Measurements from ENCODE around the gene ALPL.

ALPL gene

DNA sequence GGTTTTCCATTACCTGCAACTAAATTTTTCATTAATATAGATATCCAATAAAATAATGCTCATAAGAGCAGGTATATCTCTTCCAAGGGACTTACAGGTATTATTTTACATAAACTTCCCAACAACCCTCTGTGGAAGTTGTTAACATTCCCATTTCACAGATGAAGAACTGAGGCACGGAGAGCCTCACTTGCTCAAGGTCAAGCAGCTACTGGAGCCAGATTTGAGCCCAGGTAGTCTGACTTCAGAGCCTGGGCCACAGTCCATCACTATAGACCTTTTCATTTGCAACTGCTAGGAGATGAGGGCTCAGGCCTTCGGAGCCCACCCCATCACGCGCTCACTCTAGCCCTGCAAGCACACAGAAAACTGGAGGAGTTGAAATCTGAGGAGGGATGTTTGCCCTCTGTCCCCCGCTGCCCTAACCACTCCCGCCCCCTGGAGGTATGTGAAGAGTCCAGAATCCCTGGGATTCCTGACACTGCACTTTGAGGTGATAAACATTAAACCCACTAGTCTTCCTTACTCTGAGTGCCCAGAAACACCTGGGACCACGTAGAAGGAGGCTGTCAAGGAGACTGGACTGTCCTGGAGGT, 11.7 kb upstream of the ALPL start:
- no peak for DNase-seq (ENCODE audit: low spot score)
- TF ChIP-seq, protein P1, sequence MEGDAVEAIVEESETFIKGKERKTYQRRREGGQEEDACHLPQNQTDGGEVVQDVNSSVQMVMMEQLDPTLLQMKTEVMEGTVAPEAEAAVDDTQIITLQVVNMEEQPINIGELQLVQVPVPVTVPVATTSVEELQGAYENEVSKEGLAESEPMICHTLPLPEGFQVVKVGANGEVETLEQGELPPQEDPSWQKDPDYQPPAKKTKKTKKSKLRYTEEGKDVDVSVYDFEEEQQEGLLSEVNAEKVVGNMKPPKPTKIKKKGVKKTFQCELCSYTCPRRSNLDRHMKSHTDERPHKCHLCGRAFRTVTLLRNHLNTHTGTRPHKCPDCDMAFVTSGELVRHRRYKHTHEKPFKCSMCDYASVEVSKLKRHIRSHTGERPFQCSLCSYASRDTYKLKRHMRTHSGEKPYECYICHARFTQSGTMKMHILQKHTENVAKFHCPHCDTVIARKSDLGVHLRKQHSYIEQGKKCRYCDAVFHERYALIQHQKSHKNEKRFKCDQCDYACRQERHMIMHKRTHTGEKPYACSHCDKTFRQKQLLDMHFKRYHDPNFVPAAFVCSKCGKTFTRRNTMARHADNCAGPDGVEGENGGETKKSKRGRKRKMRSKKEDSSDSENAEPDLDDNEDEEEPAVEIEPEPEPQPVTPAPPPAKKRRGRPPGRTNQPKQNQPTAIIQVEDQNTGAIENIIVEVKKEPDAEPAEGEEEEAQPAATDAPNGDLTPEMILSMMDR (IDR thresholded peaks at IDR 0.05; ENCODE audit: extremely low read depth, missing control alignments): no peak

DNA sequence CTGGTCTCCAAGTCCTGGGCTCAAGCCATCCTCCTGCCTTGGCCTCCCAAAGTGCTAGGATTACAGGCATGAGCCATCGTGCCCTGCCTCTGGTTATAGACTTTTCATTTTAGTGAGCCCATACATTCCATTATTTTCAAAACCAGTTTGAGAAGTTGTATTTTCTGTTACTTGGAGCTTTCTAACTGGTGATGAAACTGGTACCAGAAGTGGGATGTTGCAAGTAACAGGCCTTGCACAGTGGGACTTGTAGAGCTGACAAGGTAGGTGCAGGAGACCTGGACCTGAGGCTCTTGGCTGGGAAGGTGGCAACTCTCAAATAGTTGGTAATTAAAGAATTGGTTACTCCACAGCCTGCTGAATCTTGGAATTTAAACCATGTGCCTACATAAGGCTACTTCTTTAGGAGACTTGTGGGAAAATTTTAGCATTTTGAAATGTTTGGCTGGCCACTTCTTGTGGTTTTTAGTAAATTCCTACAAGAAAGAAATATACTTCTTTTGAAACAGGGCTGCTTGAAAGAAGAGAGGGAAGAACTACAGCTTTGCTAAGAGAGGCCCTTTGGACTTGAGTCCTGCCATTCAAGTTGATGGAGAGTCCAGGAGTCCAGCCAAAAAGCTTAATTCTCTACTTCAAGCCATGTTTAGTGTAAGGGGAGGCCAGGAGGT, 9.8 kb upstream of the ALPL start:
- DNase-seq (ENCODE audit: low spot score): no peak
- TF ChIP-seq, protein P1 (IDR thresholded peaks at IDR 0.05; ENCODE audit: extremely low read depth, missing control alignments): no peak

DNA sequence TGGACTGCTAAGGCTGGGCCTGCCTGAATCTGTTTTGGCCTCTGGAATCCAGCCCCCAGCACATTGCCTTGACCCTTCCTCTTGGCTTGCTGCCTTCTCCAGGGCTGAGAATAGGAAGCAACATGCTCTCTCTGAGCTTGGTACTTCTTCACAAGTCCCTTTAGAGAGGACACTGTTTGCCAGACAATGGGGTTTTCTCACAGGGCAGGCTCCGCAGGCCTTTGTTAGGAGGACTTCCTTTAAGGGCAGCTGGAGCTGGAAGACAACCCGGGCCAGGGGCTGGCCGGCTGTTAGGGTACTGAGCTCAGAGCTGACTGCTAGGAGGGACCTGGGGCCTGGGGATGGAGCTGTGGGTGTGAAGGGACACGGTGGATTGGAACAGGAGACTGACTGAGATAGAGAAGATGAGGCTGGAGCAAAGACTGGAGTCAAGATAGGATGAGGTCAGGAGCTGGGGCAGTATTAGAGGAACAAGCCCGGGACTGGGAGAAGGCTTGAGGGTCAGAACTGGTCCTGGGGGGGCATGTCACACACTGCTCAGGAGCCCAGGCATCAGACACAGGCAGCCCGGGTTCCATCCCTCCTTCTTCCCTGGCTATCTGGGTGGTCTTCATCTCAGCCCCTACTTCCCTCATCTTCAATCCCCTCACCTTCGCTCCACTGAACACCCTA, 5.4 kb upstream of the ALPL start:
- TF ChIP-seq, protein P1 (IDR thresholded peaks at IDR 0.05; ENCODE audit: extremely low read depth, missing control alignments): no peak
- no peak for DNase-seq (ENCODE audit: low spot score)

DNA sequence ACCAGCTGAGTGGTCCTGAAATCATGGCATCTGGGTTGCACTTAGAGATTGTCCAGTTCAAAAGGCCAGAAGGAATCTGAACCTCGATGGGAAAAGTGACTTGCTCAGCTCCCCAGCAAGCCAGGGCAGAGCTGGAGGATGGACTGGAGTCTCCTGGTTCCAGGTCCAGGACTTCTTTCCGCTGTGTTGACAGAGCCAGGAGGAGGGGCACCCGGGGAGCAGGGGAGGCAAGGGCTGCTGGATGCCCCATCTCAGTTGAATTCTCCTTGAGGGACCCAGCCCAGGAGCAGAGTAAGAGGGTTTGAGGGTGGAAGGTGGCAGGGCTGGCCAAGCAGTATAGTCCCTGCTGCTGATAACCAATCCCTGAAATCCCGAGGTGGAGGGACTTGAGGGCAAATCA, 2.4 kb upstream of the ALPL start:
- TF ChIP-seq, protein P1 (IDR thresholded peaks at IDR 0.05; ENCODE audit: extremely low read depth, missing control alignments): no peak

DNA sequence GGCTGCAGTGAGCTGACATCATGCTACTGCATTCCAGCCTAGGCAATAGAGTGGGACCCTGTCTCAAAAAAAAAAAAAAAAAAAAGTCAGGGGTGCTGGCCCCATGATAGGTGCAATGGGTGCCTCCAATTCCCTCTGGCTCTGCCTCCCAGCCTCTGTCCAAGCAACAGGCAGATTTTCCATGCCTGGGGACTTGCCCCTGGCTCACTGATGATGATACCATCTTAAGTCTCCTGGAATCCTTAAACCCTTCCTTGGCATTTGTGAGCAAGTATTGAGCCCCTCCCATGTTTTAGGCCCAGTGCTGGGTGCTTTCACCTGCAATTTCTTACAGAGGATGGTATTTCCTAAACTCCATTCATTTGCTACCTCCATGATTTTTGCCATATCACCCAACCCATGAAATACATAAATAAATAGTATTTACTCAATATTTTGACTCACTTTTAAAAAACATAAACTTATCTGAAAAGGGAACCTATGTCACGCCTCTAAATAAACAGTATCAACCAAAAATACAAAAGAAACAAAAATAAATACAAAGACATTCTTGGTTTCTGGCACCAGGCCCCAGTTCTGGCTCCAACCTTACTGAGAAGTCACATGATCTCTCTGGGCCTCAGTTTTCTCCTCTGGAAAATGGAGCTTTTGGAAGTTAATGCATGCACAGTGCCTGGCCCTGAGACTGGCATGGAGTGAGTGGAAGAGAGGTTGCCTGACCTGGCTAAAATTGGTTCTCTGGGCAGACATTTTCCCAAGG, 1.5 kb upstream of the ALPL start:
- DNase-seq (ENCODE audit: low spot score): no peak
- TF ChIP-seq, protein P1 (IDR thresholded peaks at IDR 0.05; ENCODE audit: extremely low read depth, missing control alignments): no peak

More for the DNA sequence above, 2.4 kb upstream of the ALPL start:
- no peak for DNase-seq (ENCODE audit: low spot score)

DNA sequence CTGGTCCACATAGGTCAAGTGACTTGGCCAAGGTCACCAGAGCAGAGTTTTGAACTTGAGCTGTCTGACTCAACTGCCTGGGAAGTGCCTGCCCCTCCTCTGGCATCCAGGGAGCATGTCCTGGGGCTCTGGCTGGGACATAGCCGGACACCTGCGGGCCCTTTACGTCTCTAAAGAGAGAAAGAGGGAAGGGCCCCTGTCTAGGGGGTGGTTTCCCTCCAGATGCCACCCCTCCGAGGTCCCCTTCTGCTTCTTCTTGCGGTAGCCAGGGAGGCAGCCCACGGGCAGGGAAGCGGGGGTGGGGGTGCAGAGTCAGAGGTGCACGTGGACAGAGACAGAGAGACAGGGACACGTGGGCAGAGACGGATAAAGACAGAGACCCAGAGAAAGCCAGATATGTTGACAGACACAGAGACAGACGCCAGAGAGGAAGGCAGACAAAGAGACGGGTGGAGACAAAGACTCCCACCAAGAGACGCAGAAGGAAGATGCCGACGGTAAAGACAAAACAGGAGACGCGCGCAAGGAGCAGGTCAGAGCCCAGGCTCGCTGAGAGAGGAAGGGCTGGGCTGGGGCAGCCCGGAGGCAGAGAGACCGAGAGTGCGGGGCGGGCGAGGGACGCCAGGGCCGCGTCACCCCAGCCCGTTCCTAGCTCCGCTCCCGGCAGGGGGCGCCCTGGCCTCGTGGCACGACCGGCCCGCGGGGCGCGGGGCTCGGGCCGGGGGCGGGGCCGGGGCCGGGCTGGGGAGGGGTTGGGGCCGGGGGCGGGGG, 458 bp upstream of the ALPL start:
- TF ChIP-seq, protein P1 (IDR thresholded peaks at IDR 0.05; ENCODE audit: extremely low read depth, missing control alignments): peak; percentile 91
- peak; percentile 92 for DNase-seq (ENCODE audit: low spot score)
